ENCODE results near the gene SERPINH1.
A peak's percentile ranks its signal among the peaks of the same experiment; 100 is the strongest.

Gene SERPINH1

DNA sequence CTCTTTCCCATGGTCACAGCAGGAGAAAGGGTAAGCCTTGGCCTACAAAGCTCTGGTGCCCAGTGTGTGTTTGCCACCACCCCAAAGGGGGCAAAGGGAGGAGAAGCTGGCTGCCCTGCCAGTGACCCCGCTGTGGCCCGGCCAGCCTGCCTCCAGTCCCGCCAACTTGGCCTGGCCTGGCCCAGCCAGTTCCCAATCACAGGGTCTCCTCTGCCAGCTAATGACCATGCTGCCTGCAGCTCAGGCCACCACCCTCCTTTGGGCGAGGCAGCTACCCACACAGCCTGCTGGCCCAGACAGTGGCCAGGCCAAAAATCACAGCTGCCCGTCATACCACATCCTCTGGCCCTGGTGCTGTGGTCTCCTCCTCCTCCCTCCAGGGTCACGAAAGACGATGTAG lies 41.4 kb upstream of the SERPINH1 start:
- no peak for DNase-seq (ENCODE audit: low spot score)
- TF ChIP-seq, protein P1, sequence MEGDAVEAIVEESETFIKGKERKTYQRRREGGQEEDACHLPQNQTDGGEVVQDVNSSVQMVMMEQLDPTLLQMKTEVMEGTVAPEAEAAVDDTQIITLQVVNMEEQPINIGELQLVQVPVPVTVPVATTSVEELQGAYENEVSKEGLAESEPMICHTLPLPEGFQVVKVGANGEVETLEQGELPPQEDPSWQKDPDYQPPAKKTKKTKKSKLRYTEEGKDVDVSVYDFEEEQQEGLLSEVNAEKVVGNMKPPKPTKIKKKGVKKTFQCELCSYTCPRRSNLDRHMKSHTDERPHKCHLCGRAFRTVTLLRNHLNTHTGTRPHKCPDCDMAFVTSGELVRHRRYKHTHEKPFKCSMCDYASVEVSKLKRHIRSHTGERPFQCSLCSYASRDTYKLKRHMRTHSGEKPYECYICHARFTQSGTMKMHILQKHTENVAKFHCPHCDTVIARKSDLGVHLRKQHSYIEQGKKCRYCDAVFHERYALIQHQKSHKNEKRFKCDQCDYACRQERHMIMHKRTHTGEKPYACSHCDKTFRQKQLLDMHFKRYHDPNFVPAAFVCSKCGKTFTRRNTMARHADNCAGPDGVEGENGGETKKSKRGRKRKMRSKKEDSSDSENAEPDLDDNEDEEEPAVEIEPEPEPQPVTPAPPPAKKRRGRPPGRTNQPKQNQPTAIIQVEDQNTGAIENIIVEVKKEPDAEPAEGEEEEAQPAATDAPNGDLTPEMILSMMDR (IDR thresholded peaks at IDR 0.05; ENCODE audit: extremely low read depth, missing control alignments): no peak

GRCh38 chr11:75522286-75523044 lies 39.6 kb upstream of the SERPINH1 start:
- no peak for DNase-seq (ENCODE audit: low spot score)
- TF ChIP-seq, protein P1 (IDR thresholded peaks at IDR 0.05; ENCODE audit: extremely low read depth, missing control alignments): no peak

DNA sequence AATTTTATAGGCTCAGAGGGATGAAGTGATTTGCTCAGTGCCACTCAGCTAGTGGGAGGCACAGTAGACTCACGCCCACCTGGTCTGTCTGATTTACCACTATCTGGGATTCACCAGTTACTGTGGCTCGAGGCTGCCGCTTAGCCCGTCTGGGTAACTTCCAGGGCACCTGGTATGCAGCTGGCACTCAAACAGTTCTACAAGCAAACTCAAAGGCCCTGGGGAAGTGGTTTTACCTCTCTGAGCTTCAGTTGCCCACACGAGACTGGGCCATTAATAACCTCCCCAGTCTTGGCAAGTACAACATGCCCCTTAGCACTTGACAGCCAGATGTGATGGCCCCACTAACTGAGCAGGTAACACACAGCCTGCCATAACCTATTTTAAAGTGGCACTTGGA lies 38.9 kb upstream of the SERPINH1 start:
- TF ChIP-seq, protein P1 (IDR thresholded peaks at IDR 0.05; ENCODE audit: extremely low read depth, missing control alignments): no peak
- DNase-seq (ENCODE audit: low spot score): no peak

DNA sequence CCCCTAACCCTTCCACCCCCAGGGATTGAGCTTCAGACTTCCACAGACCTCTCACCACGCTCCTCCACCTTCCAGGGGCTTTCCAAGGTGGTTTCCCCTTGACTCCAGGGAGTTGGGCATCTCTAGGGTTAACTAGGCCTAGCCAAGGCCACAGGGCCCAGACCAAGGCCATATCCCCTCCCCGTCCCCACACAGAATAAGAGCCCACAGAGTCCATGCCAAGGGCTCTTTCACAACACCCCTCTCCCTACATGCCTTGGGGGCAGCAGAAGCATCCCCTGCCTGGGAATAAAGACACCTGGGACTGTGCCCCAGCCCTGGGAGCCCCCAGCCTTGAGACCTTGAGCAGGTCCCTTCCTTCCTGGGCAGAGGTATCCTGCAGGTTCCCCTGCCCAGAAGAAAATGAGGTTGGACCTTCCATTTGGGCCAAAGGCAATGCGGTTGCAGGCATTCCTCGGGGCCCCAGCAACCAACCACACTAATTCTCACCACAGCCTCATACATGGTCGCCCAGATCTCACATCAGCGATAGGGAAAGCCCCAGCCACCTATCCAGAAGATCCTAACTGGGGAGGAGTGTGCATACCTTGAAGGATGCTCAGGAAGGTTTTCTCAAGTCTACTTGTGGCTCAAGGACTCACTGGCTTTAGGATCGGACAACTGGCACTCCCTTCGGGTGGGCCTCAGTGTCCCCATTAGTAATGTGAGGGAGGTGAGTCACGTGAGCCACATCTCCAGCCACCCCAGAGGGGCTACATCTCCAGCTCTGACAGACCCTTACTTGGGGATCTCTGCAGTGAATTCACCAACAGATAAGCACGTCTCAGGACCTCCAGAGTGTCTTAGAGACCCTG lies 38.0 kb upstream of the SERPINH1 start:
- TF ChIP-seq, protein P1 (IDR thresholded peaks at IDR 0.05; ENCODE audit: extremely low read depth, missing control alignments): no peak
- peak; percentile 45 for DNase-seq (ENCODE audit: low spot score)

DNA sequence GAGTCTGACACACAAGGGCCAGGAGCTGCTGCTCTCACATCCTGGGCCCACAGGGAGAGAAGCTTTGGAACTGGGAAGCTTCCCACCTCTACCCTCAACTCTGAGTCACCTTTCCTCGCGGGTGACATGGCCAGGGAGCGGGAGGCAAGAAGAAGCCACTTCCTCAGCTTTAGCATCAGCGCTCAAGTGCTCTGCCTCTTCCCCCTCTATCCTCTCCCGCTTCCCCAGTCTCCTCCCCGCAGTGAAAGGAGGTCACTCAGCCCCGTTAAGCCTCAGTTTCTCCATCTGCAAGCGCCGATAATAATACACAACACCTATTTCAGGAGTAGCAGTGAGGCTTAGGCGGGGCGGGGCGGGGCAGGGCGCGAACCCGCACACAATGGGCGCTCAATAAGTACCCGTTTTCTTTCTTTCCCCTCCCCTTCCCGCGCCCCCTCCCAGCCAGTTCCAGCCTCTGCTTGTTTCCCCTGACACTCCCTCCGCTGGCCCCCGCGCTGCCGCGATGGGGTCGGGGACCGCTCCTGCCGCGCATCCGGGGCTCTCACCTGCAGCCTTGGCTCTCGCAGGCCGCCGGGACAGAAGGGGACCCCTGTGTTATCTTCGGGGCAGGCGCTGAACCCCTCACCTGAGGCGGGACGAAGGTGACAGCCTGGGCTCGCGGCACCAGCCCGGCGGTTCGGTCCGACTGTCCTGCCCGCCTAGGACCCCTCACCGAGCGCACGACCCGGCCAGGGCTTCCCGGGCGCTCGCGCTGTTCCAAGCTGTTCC lies 37.2 kb upstream of the SERPINH1 start:
- DNase-seq (ENCODE audit: low spot score): peak; percentile 49
- TF ChIP-seq, protein P1 (IDR thresholded peaks at IDR 0.05; ENCODE audit: extremely low read depth, missing control alignments): no peak

- peak; percentile 99 for DNase-seq (ENCODE audit: low spot score)
- TF ChIP-seq, protein P1 (IDR thresholded peaks at IDR 0.05; ENCODE audit: extremely low read depth, missing control alignments): peak; percentile 77
These were observed 36.4 kb upstream of the SERPINH1 start, which contains the start of gene GDPD5 for GRCh38 chr11:75525433-75526191. GDPD5 (minus strand) TSS chr11:75525941; CDS start chr11:75477735, 48,206 bp downstream.

Measured in GM20000 (cell line).